Gastrocnemius medialis (tissue), 4 donors: ENCODE measurements around the gene MAD1L1. TPM values are rescaled to one million over a fixed set of nuclear protein-coding genes. Genes with fewer than 3 reads are reported as not detected.

Source experiments
- ATAC-seq, 2 donors: fragments of 150-250 bp; one replicate each; pipeline ENCODE4 v1.9.1; 2016
- DNase-seq, 2 donors: peaks; one replicate each; pipeline ENCODE4 v3.0.0-alpha.2; 2019
- H3K27ac ChIP-seq, 4 donors: fragments of 200-600 bp; sonication (generic); 1 replicate in 1 of 4; 2 replicates in 3 of 4; pipeline ENCODE4 v1.5.1; 2016 to 2018; ENCODE audit warnings: mild to moderate bottlenecking in 2 of 4, moderate library complexity in 1 of 4
- H3K27me3 ChIP-seq, 3 donors: fragments of 200-600 bp; sonication (generic) in 2 of 3; 1 replicate in 1 of 3; 2 replicates in 2 of 3; pipeline versions ENCODE4 v1.5.1 to v1.6.0; 2016 to 2019; ENCODE audit warnings: mild to moderate bottlenecking in 1 of 3, moderate library complexity in 1 of 3
- H3K36me3 ChIP-seq, 2 donors: fragments of 200-600 bp; sonication (generic) in 1 of 2; one replicate each; pipeline ENCODE4 v1.5.1; 2017 to 2018
- H3K4me1 ChIP-seq, 2 donors: fragments of 200-600 bp; sonication (generic) in 1 of 2; one replicate each; pipeline ENCODE4 v1.5.1; 2016 to 2017; ENCODE audit warnings: mild to moderate bottlenecking in 2 of 2
- H3K4me3 ChIP-seq, 4 donors: fragments of 200-600 bp; sonication (generic) in 3 of 4; 1 replicate in 1 of 4; 2 replicates in 3 of 4; pipeline ENCODE4 v1.5.1; 2016 to 2019; ENCODE audit warnings: mild to moderate bottlenecking in 2 of 4
- H3K9me3 ChIP-seq, 3 donors: fragments of 200-600 bp; sonication (generic) in 2 of 3; 1 replicate in 1 of 3; 2 replicates in 2 of 3; pipeline ENCODE4 v1.5.1; 2016 to 2019
- CTCF ChIP-seq, 5 experiments: fragments of 450-650 bp in 3 of 5; fragments of 200-600 bp in 2 of 5; sonication (generic) in 2 of 5; IDR thresholded peaks in 4 of 5; conservative IDR thresholded peaks in 1 of 5; 1 replicate in 4 of 5; 2 replicates in 1 of 5; pipeline ENCODE4 v1.5.1; 2016 to 2019; ENCODE audit warnings: antibody characterized with exemption in 5 of 5, mild to moderate bottlenecking in 3 of 5, moderate library complexity in 3 of 5
- POLR2A ChIP-seq, 2 donors: fragments of 450-650 bp; IDR thresholded peaks; one replicate each; pipeline ENCODE4 v1.6.1; 2017; ENCODE audit warnings: antibody characterized with exemption in 2 of 2, mild to moderate bottlenecking in 2 of 2, moderate library complexity in 2 of 2
- in situ Hi-C, 4 donors: fragments of 200-750 bp; cut with MboI; loops; one replicate each; pipeline versions ENCODE4 v1.15.0 to v1.8.0; 2017; ENCODE audit warnings: low sequenced_read_pairs in 4 of 4
- intact Hi-C: fragments of 100-400 bp; cut with DNase I; formaldehyde crosslinking; loops from one replicate; pipeline ENCODE4 v1.15.1; 2023; ENCODE audit warnings: low total_unique reads
- total RNA-seq, 4 donors: library from RNA; depleted of rRNA; stranded (reverse); fragments of >200 nt; gene quantifications; one replicate each; pipeline versions ENCODE4 v1.1.0 to v1.2.3, GENCODE V29; 2016

Gene MAD1L1
- total RNA-seq, 4 donors from 2014 or later, result 19.7 to 32.4 (median 22.7) TPM

GRCh38 chr7:2120251-2120660 is 112.5 kb downstream of the MAD1L1 start:
- intact Hi-C loops, result no loop called here
- H3K36me3 ChIP-seq, result no peaks in the 10 kb centered on the region
- in situ Hi-C loops, result no loop called here
- H3K9me3 ChIP-seq, result no peaks in the 10 kb centered on the region
- DNase-seq, result no peak
- H3K27me3 ChIP-seq, result no peaks in the 10 kb centered on the region
- H3K4me1 ChIP-seq, result peaks cover 18 to 27% of the 10 kb centered on the region in 2 donors
- no peak overlapping the region for H3K4me3 ChIP-seq
- H3K27ac ChIP-seq, result no peak overlapping the region
- TF ChIP-seq POLR2A (IDR thresholded peaks at IDR 0.05) (no peak), CTCF (IDR thresholded peaks at IDR 0.05 in 4 of 5, conservative IDR thresholded peaks at IDR 0.05 in 1 of 5) (no peak)
- ATAC-seq, result no peak

GRCh38 chr7:2118630-2119190 is 114.0 kb downstream of the MAD1L1 start:
- intact Hi-C loops, result no loop called here
- H3K27me3 ChIP-seq, result no peaks in the 10 kb centered on the region
- H3K27ac ChIP-seq, result no peak overlapping the region
- no peak for TF ChIP-seq POLR2A (IDR thresholded peaks at IDR 0.05)
- TF ChIP-seq CTCF (IDR thresholded peaks at IDR 0.05 in 4 of 5, conservative IDR thresholded peaks at IDR 0.05 in 1 of 5), result no peak
- DNase-seq, result no peak
- in situ Hi-C loops, result no loop called here
- H3K9me3 ChIP-seq, result no peaks in the 10 kb centered on the region
- H3K36me3 ChIP-seq, result no peaks in the 10 kb centered on the region
- H3K4me3 ChIP-seq, result no peak overlapping the region
- peaks cover 18 to 29% of the 10 kb centered on the region in 2 donors for H3K4me1 ChIP-seq
- no peak for ATAC-seq

GRCh38 chr7:2118056-2118455 is 114.7 kb downstream of the MAD1L1 start:
- DNase-seq, result no peak
- in situ Hi-C loops, result no loop called here
- Histone ChIP-seq H3K27me3 (no peaks in the 10 kb centered on the region), H3K9me3 (no peaks in the 10 kb centered on the region), H3K27ac (no peak overlapping the region), H3K36me3 (no peaks in the 10 kb centered on the region), H3K4me1 (peaks cover 18 to 30% of the 10 kb centered on the region in 2 donors), H3K4me3 (no peak overlapping the region)
- intact Hi-C loops, result no loop called here
- no peak for ATAC-seq
- TF ChIP-seq POLR2A (IDR thresholded peaks at IDR 0.05), result no peak
- TF ChIP-seq CTCF (IDR thresholded peaks at IDR 0.05 in 4 of 5, conservative IDR thresholded peaks at IDR 0.05 in 1 of 5), result no peak

- H3K4me1 ChIP-seq, result peaks cover 18 to 30% of the 10 kb centered on the region in 2 donors
These were observed 115.1 kb downstream of the MAD1L1 start for GRCh38 chr7:2117646-2118045.

More at GRCh38 chr7:2117646-2118045, 115.1 kb downstream of the MAD1L1 start:
- ATAC-seq (no peak), DNase-seq (no peak)
- intact Hi-C loops, result no loop called here
- Histone ChIP-seq H3K4me3 (no peak overlapping the region), H3K27ac (no peak overlapping the region), H3K9me3 (no peaks in the 10 kb centered on the region), H3K27me3 (no peaks in the 10 kb centered on the region), H3K36me3 (no peaks in the 10 kb centered on the region)
- no peak for TF ChIP-seq POLR2A (IDR thresholded peaks at IDR 0.05)
- TF ChIP-seq CTCF (IDR thresholded peaks at IDR 0.05 in 4 of 5, conservative IDR thresholded peaks at IDR 0.05 in 1 of 5), result no peak
- in situ Hi-C loops, result no loop called here
